GM10847 (cell line): ENCODE data around the gene GOLGA6A.

Experiments used
- POLR2A ChIP-seq: IDR thresholded peaks from 2 replicates; pipeline ENCODE4 v1.6.1; 2011; ENCODE audit not compliant: insufficient read length; ENCODE audit errors: extremely low read depth

GOLGA6A gene

DNA sequence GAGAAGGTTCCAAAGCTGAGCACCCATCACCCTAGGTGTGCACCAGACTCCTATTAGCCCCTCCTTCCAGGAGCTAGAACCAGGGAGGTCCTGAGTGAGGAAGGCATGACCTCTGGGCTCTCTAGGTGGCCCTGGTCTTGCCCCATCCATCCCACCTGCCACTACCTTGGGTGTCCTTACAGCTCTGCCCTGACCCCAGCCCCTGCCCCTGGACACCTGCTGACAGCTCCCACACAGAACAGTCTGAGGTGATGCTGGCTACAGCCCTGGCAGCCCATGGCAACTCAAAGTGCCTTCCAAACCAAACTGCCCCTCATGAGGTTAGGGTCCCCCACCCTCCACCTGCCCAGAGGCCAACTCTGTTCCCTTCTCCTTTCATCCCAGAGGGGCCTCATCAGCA is 37.2 kb downstream of the GOLGA6A start:
- TF ChIP-seq POLR2A, result no peak

DNA sequence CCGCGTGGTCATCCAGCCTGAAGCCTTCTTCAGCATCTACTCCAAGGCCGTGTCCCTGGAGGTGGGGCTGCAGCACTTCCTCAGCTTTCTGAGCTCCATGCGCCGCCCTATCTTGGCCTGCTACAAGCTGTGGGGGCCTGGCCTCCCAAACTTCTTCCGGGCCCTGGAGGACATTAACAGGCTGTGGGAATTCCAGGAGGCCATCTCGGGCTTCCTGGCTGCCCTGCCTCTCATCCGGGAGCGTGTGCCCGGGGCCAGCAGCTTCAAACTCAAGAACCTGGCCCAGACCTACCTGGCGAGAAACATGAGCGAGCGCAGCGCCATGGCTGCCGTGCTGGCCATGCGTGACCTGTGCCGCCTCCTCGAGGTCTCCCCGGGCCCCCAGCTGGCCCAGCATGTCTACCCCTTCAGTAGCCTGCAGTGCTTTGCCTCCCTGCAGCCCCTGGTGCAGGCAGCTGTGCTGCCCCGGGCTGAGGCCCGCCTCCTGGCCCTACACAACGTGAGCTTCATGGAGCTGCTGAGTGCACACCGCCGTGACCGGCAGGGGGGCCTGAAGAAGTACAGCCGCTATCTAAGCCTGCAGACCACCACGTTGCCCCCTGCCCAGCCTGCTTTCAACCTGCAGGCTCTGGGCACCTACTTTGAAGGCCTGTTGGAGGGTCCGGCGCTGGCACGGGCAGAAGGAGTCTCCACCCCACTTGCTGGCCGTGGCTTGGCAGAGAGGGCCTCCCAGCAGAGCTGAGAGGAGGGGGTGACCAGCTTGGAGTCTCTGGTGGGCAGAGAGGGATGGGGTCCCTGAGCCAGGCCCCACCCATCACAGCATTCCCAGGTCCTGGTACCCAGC is 37.9 kb downstream of the GOLGA6A start:
- no peak for TF ChIP-seq POLR2A

DNA sequence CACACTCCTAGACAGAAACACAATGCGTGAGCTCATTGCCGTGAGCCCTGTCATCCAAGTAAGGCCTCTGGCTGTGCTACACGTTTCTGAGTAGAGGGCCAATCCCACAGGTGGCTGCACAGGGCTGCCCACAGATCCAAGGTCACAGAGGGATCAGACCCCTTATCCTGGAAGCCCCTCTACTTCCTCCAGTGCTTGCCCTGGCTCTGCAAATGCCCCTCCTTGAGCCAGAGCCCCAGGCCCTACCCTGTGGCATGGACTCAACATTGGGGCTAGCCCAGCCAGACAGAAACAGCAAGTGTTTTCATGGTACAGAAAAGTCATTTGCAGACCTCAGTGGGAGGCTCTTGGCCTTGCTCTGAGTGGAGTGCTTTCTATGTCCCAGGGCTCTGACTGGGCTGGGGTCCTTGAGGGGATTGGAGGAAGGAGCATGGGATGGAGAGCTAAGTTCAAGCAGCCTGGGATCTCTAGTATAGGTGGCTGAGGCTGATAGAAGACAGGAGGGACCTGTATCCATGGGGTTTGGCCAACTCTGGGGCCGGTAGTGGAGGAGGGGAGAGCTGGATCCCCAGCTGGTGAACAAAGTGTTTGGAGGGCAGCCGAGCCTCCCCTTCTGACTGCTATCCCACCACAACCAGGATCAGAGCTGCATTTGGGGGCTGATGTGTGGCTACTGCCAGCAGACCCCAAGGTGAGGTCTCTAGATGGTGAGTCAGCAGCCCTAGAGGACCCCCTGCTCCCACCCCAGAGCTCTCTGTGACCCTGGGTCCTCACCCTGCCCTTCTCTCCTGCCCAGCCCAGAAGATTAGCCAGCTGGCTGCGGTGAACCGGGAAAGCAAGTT is 38.7 kb downstream of the GOLGA6A start:
- no peak for TF ChIP-seq POLR2A

DNA sequence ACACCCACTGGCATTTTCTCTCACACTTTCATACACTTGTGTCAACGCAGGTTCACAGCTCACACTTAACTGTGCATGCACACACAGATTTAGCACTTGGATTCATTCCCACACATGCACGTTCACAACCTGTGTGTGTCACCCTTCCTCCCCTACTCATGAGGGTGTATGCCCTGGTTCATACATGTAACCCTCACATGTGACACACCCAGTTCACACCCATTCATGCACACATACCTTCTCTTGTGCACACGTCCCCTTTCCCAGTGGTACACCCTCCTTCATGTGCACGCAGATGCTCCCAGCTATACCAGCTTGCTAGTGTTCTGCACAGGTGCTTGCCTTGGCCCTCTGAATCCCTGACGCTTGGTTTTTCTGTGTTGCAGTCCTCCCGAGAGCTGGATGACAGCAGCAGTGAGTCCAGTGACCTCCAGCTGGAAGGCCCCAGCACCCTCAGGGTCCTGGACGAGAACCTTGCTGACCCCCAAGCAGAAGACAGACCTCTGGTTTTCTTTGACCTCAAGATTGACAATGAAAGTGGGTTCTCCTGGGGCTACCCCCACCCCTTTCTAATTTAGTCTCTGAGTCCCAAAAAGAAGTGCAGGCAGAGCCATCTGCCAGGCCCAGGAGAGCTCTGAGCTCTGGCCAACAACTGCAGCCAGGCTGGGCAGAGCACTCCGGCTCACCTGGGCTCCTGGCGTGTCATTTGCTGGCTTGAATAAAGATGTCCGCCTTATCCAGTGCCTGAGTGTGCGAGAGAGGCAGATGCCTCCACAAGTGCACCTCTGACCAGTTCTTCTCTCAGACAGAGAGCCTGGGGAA is 39.5 kb downstream of the GOLGA6A start:
- TF ChIP-seq POLR2A, result no peak

DNA sequence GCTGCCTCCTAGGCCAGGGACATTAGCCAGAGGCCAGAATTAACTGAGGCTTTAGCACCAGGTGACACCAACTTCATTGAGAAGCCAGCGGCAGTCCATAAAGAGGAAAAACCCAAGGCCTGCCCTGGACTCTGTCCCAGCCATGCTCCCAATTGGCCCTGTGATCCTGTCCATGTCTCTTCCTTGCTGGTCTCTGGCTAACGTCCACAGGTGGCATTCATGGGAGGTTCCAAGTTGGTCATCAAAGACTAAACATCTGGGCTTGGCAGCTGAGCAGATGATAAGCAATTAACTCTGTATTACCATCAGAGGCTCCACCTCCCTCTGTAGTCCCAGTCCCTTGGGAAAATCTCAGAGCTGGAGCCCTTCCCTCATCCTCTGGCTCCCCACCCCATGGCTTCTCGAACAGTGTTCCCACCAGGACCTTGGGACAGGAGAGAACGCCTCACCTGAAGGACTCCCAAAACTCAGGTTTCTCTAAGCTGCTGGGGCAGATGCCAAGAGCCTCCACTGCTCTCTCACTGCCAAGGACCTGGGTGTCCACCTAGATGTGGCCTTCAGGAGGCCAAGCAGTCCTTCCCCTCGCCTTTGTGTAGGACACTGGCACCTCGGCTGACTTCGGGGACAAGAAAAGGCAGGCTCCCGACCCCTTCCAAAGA is 40.4 kb downstream of the GOLGA6A start:
- TF ChIP-seq POLR2A, result no peak

DNA sequence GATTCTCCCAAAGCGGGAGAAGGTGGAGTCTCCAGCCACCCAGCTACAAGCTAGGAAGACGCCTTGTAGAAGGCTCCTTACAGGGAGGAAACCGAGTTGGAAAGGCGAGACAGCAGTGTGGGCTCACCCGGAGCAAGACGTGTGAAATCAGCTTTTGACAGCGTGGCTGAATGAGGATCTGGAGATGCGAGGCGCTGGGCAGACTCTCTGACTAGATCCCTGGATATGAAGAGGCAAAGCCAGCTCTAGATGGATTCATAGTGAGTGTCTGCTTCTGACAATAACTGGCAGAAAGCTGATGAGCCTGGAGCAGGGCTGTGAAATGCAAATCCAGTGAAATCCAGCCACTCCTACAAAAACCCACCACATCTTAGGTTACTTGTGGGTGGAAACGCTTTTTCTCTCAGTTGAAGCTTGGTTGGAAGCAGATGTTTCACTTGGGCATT is 41.0 kb downstream of the GOLGA6A start:
- TF ChIP-seq POLR2A, result no peak

DNA sequence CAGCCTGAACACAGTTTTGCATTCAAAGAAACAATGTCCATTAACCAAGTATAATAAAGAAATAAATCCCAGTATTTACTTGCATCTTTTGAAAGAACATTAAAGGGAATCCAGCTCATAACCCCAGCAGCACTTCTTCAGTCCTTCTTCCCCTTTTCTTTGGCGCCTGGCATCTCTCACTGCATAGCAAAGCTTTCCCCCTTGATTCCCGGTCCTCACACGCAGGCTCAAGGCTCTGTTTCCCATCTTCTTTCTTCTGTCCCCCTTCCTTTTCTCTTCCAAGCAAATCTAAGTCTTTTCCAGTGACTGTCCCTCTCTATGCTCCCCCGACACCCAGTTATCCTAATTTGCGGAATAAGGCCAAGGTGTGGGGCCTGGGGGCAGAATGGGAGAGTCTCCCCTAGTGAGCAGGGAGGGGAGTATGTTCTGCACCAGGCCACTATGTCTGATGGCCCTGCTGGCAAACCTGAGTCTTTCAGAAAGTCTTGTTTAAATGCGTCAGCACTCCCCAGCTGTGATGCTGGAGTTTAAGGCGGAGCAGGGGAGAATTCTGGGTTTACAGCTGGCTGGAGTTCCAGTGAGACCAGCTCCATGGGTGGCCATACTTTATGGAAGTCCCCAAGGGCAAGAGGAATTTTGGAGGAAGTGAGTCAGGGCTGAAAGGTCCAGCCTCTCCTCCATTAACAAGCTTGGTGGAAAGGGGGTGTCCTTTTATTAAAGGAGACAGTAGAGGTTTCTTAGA is 42.1 kb downstream of the GOLGA6A start:
- TF ChIP-seq POLR2A, result no peak

DNA sequence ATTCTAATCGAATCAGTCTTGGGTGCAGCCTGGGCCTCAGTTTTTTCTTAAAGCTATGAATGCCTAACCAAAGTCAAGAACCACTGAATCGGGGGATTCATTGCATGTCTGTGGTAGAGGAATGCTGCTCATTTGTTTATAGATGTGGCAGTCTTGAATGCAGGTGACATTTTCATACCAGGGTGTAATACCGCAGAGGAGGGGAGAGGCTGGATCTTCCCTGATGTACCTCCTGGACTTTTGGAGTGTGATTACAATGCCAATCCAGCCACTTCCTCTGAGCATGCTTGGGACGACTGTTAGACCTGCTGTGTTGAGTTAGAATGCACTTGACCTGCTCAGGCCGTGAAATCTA is 42.7 kb downstream of the GOLGA6A start:
- TF ChIP-seq POLR2A, result no peak

DNA sequence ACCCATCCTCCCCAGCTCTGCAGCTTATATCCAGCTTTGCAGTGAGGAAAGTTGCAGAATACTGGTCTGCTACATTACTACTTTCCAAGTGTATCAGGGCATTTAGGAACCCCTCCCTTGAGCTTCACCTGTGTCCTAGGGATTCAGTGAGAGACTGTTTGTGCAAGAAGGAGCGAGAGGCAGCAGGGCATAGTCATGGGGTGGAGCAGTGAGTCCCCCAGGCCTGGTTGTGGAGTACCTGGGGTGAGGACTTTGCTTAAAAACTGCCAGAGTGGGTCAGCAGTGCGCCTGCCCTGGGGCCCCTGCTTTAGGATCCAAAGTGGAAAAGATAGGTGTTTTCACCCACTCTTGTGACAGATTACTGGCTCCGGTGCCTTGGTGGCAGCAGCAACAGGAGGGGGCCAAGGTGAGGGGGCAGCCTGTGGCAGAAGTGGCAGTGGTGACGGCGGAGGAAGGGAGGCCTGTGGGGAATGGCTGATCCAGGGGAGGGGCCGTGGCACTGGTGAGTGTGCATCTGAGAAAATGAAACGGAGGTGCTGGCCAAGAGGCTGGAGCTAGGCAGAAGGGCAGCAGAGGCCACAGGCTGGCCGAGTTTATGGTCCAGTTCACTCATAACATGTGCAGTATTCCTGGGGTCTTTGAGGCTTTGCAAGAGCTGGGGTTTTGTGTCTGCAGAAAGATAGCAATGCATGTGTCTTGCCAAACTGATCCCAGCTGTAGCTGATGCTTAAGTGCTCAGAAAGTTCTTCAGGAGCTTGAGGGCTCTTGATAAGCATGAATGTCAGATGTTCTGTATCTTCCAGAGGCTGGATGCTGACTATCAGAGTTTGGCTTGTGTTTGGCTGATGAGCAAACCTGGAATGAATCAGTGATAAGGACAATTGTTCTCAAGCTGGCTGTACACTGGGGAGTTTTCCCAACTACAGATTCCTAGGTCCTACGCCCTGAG is 43.4 kb downstream of the GOLGA6A start:
- no peak for TF ChIP-seq POLR2A

DNA sequence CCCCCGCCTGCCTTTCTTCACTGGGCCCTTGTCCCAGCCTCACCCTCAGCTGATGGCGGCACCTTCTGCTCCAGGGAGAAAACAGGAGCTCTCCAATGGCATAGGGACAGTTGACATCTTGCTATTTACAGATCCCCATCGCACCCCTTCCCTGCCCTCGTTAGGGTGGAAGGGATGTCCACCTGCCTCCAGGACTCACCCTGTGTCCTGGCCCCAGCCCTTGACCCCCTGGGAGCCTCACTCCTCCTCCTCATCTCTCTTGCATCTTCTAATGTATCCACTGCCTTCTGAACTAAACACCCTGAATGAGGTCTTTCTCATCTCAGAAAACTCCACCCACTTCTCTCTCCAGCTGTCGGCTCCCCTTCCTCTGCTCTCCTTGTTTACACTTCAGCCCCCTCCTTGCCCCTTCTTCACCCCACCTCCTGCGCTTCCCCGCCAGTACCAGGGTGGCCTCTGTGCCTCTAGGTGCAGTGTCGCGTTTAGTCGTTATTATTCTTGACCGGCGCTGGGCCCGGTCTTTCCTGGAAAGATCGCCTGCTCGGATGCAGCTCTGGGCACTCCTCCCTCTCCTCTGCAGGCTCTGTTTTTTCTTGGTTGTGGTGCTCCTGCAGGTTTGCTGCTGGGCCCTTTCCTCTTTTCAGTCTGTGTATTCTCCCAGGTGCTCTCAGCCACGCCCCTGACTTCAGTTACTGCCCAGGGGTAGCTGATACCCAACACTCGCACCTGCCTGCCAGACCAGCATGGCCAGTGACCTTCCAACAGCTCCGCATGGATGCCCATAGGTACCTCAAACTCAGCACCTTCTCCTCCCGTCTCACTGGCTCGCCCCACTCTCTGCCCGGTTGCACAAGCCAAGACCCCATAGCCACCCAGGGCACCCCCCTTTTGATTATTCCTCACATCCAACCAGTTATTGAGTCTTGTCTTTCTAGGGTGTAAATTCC is 44.9 kb downstream of the GOLGA6A start:
- TF ChIP-seq POLR2A, result no peak

DNA sequence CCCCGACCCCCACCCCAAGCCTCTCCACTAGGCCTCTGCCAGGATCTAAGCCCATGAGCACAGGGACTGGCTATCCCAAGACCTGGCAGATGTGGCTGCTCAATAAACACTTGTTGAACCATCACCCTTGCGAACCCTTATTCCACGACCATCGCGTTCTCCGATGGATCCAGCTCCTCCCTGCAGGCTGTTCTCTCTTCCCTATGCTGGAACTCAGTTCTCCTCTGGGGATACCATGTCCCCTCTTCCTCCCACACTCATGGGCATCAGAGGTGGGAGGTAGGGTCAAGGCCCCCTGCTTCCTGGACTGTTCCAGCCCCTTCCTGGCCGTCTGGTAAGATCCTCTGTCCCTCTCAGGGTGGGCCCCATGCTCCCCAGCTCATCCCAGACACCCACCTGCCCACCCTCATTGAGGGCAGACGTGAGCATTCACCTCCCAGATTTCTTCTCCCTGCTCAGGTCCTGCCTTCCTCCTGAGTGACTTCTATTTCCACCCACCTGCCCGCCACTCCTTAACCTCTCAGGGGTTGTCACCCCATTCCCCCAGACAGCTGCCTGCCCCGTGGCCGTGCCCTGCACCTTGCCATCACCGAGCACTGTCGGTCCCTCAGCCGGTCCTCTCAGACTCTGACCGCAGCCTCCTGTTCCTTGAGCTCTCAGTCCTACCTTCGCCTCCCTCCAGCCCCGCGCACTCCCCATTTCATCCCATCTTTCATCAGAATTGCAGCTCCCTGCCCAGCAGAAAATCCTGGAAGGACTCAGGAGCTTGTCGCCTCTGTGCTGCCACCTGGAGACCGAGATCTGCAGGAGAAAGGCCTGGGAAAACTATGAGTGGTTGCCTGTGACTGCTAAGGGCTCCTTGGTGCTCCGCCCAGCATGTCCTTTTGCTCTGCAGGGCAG is 45.8 kb downstream of the GOLGA6A start:
- no peak for TF ChIP-seq POLR2A
